PFSK-1 (cell line): ENCODE measurements around the gene ADSS2.

Experiments
- FOXP2 ChIP-seq: optimal IDR thresholded peaks from 2 replicates; pipeline ENCODE3; 2011; ENCODE audit warnings: borderline replicate concordance, control low read depth, inconsistent platforms; ENCODE audit not compliant: insufficient read depth; ENCODE audit errors: extremely low read length, extremely low read depth
- POLR2AphosphoS5 ChIP-seq: IDR thresholded peaks from 2 replicates; pipeline ENCODE4 v1.6.1; 2012; ENCODE audit warnings: low read depth, mild to moderate bottlenecking, control low read depth, low read length, moderate library complexity
- REST ChIP-seq, 2 experiments: IDR thresholded peaks; 2 replicates each; pipeline versions ENCODE4 v1.6.1 to v1.8.0; 2011 to 2012; ENCODE audit warnings: low read depth in 2 of 2, low read length in 2 of 2, control low read depth in 1 of 2, inconsistent platforms in 1 of 2, mild to moderate bottlenecking in 1 of 2, moderate library complexity in 1 of 2; ENCODE audit not compliant: insufficient read depth in 1 of 2
- SIN3A ChIP-seq: IDR thresholded peaks from 2 replicates; pipeline ENCODE4 v1.6.1; 2012; ENCODE audit warnings: mild to moderate bottlenecking, low read length, moderate library complexity, borderline replicate concordance; ENCODE audit not compliant: insufficient read depth
- TAF1 ChIP-seq: IDR thresholded peaks from 2 replicates; pipeline ENCODE4 v1.6.1; 2012; ENCODE audit warnings: low read length, control low read depth, borderline replicate concordance; ENCODE audit not compliant: insufficient read depth

- TF ChIP-seq SIN3A (no peak), TAF1 (no peak; the same call in 1 of the 2 replicates), POLR2AphosphoS5 (peak; percentile 64; the same call in 1 of the 2 replicates), REST (IDR thresholded peaks at IDR 0.05; ENCODE audit: insufficient read depth in 1 of 2, low read depth in 2 of 2, low read length in 2 of 2) (no peak), FOXP2 (peak; percentile 75)
Observed at GRCh38 chr1:244451951-244452795, 464 bp upstream of the ADSS2 start.
